Duodenal mucosa (tissue), 2 donors: ENCODE data around the gene ANKRD33B.

Experiments
- H3K27ac ChIP-seq: one replicate; pipeline ENCODE4 v1.7.0; 2013; ENCODE audit warnings: low read depth, low read length
- H3K27me3 ChIP-seq, 2 donors: one replicate each; pipeline ENCODE4 v1.7.0; 2013; ENCODE audit warnings: low read length in 2 of 2, control low read depth in 1 of 2; ENCODE audit not compliant: insufficient read depth in 2 of 2, control insufficient read depth in 1 of 2
- H3K36me3 ChIP-seq, 2 donors: one replicate each; pipeline ENCODE4 v1.7.0; 2013; ENCODE audit warnings: low read length in 2 of 2, control low read depth in 1 of 2; ENCODE audit not compliant: insufficient read depth in 2 of 2, control insufficient read depth in 1 of 2
- H3K4me1 ChIP-seq, 2 donors: one replicate each; pipeline ENCODE4 v1.7.0; 2013; ENCODE audit warnings: low read length in 2 of 2, control low read depth in 1 of 2; ENCODE audit not compliant: insufficient read depth in 2 of 2, control insufficient read depth in 1 of 2
- H3K4me3 ChIP-seq, 2 donors: one replicate each; pipeline ENCODE4 v1.7.0; 2013; ENCODE audit warnings: low read length in 2 of 2, low read depth in 1 of 2
- H3K9ac ChIP-seq, 2 donors: one replicate each; pipeline ENCODE4 v1.7.0; 2013; ENCODE audit warnings: low read length in 2 of 2, low read depth in 1 of 2
- H3K9me3 ChIP-seq, 2 donors: one replicate each; pipeline ENCODE4 v1.7.0; 2013; ENCODE audit warnings: low read length in 2 of 2, control low read depth in 1 of 2; ENCODE audit not compliant: control insufficient read depth in 1 of 2

Gene ANKRD33B

DNA sequence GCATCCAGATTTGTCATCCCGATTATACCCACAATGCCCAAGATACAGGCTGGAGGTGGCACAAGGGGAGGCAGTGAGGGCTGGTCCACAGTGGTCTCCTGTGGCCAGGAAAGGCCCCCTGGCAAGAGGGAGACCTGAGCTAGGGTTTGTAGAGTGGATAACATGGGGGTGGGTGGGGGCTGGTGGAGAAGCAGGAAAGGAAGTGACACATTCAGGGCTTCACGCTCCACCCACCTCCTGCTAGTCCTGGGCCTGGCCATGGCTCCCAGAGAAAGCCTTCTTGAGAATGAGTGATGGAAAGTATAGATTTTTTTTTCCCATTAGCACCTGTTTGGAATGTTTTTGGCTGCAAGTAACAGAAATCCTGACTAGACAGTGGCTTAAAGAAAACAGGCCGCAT, 81.3 kb downstream of the ANKRD33B start:
- no peaks in the 10 kb centered on the region for H3K9me3 ChIP-seq
- no peak overlapping the region for H3K27ac ChIP-seq

DNA sequence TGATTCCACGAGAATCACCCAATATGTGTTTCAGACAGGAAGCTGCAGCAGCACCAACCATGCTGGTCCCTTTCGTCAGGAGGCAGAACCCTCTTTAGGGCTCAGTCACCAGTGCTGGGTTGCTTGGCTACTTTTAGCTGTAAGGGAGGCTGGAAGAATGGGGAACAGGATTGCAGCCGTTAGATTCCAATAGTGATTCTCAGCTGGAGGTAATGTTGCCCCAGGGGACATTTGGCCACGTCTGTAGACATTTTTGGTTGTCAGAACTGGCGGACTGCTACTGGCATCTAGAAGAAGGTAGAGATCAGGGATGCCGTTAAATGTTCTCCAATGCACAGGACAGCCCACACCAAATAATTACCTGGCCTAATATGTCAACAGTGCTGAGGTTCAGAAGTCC, 81.8 kb downstream of the ANKRD33B start:
- H3K9me3 ChIP-seq, result no peaks in the 10 kb centered on the region
- H3K36me3 ChIP-seq, result no peaks in the 10 kb centered on the region
- no peaks in the 10 kb centered on the region for H3K4me1 ChIP-seq
- no peaks in the 10 kb centered on the region for H3K27me3 ChIP-seq
- H3K9ac ChIP-seq, result no peak overlapping the region
- no peak overlapping the region for H3K27ac ChIP-seq
- H3K4me3 ChIP-seq, result no peak overlapping the region

More for the DNA sequence above, 81.3 kb downstream of the ANKRD33B start:
- Histone ChIP-seq H3K9ac (no peak overlapping the region), H3K27me3 (no peaks in the 10 kb centered on the region), H3K4me1 (no peaks in the 10 kb centered on the region), H3K36me3 (no peaks in the 10 kb centered on the region), H3K4me3 (no peak overlapping the region)

DNA sequence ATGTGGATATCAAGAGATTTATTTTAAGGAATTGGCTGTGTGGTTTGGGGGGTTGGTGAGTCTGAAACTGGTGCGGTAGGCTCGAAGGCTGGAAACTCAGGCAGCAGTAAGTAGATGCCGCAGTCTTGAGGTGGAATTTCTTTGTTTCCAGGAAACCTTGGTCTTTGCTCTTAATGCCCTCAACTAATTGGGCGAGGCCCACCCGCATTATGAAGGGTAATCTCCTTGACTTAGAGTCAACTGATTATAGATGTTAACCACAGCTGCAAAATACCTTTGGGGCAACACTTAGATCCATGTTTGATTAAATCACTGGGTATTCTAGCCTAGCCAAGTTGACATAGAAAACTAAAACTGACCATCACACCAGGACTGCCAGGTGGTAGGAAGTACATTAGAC, 83.8 kb downstream of the ANKRD33B start:
- Histone ChIP-seq H3K27me3 (no peaks in the 10 kb centered on the region), H3K27ac (no peak overlapping the region), H3K9me3 (no peaks in the 10 kb centered on the region), H3K36me3 (no peaks in the 10 kb centered on the region), H3K4me1 (no peaks in the 10 kb centered on the region), H3K4me3 (no peak overlapping the region), H3K9ac (no peak overlapping the region)

DNA sequence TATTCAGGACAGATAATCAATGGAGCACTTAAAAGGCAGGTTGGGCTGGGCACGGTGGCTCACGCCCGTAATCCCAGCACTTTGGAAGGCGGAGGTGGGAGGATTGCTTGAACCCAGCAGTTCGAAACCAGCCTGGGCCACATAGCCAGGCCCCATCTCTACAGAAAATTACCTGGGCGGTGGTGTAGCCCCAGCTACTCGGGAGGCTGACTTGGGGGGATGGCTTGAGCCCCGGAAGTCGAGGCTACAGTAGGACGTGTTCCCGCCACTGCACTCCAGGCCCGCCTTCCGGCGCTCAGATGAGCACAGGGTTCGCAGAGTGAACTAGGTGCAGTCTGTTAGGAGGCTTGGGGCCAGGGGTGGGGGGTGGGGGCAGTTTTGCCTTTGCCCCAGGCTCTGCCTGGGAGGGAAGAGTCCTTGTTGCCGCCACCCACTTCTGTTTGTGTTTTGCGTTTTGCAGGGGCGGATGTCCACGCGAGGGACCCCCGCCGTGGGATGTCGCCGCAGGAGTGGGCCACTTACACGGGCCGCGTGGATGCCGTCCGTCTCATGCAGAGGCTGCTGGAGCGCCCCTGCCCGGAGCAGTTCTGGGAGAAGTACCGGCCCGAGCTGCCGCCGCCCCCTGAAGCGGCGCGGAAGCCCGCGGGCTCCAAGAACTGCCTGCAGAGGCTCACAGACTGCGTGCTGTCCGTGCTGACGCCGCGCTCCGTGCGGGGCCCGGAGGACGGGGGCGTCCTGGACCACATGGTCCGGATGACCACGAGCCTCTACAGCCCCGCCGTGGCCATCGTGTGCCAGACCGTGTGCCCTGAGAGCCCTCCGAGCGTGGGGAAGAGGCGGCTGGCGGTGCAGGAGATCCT, 85.2 kb downstream of the ANKRD33B start:
- no peak overlapping the region for H3K9ac ChIP-seq

DNA sequence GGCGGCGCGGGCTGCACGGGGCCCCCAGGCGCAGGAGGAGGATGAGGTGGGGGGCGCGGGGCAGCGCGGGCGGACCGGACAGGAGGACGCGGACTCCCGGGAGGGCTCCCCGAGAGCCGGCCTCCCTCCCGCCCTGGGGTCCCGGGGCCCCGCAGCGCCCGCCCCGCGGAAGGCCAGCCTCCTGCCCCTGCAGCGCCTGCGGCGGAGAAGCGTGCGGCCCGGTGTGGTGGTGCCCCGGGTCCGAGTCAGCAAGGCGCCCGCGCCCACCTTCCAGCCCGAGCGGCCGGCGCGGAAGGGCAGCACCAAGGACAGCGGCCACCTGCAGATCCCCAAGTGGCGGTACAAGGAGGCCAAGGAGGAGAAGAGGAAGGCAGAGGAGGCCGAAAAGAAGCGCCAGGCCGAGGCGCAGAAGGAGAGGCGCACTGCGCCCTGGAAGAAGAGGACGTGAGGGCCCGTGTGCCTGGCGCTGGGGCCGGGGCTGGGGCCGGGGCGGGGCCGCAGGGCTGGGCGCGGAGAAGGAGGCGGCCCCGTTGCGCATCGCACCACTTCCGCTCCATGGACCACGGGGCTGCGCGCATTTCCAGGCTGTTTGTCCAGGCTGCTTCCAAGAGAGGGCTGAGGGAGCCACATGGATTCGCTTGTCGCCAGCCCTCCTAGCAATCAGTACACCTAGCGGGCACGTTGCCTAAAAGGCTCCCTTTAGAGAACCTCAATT, 86.0 kb downstream of the ANKRD33B start:
- Histone ChIP-seq H3K36me3 (no peaks in the 10 kb centered on the region), H3K27ac (no peak overlapping the region), H3K27me3 (no peaks in the 10 kb centered on the region), H3K9ac (no peak overlapping the region), H3K4me3 (no peak overlapping the region), H3K9me3 (no peaks in the 10 kb centered on the region), H3K4me1 (peaks cover 0 to 6% of the 10 kb centered on the region in 2 donors)

More for the DNA sequence above, 85.2 kb downstream of the ANKRD33B start:
- peaks cover 0 to 6% of the 10 kb centered on the region in 2 donors for H3K4me1 ChIP-seq
- H3K27me3 ChIP-seq, result no peaks in the 10 kb centered on the region
- H3K4me3 ChIP-seq, result no peak overlapping the region
- H3K27ac ChIP-seq, result no peak overlapping the region
- no peaks in the 10 kb centered on the region for H3K36me3 ChIP-seq
- H3K9me3 ChIP-seq, result no peaks in the 10 kb centered on the region

DNA sequence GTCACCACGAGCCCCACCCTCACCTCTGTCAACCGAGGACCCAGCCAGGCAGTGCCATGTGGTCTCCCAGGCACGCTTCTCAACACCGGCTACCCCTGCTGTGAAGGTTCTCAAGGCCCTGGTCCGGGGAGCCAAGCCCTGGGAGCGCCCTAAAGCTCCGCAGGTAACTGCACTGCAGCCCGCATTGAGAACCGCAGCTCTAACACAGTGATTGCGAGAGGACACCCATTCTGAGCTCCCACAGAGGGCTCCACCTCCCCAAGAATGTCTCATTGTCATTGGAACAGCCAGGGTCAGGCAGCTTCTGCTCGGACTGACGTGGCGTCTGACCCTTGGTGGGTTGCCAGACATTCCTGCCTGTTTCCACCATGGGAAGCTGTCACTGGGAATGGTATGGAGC, 88.3 kb downstream of the ANKRD33B start:
- H3K4me1 ChIP-seq, result peaks cover 0 to 6% of the 10 kb centered on the region in 2 donors
- no peaks in the 10 kb centered on the region for H3K36me3 ChIP-seq
- no peak overlapping the region for H3K27ac ChIP-seq
- no peaks in the 10 kb centered on the region for H3K9me3 ChIP-seq
- no peak overlapping the region for H3K4me3 ChIP-seq
- H3K9ac ChIP-seq, result no peak overlapping the region
- no peaks in the 10 kb centered on the region for H3K27me3 ChIP-seq

DNA sequence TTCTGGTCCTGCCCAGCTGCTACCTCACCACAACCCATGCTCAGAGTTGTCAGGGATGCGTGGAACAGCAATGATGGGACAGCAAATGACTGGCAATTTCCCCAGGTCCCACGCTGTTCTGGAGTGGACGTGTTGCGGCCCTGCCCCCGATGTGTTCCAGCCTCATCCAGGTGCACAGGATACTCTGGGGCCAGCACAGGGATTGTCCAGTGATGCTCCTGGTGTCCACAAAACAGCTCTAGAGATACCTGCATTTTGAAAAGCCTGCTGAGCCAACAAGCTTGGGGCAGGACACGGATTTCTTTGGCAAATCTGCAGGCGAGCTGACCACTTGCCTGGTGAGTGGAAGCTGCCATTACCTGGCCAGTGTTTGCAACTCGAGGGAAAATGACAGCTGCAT, 88.7 kb downstream of the ANKRD33B start:
- Histone ChIP-seq H3K4me3 (no peak overlapping the region), H3K4me1 (peaks cover 0 to 6% of the 10 kb centered on the region in 2 donors), H3K27me3 (no peaks in the 10 kb centered on the region), H3K27ac (no peak overlapping the region), H3K9me3 (no peaks in the 10 kb centered on the region), H3K36me3 (no peaks in the 10 kb centered on the region), H3K9ac (no peak overlapping the region)

DNA sequence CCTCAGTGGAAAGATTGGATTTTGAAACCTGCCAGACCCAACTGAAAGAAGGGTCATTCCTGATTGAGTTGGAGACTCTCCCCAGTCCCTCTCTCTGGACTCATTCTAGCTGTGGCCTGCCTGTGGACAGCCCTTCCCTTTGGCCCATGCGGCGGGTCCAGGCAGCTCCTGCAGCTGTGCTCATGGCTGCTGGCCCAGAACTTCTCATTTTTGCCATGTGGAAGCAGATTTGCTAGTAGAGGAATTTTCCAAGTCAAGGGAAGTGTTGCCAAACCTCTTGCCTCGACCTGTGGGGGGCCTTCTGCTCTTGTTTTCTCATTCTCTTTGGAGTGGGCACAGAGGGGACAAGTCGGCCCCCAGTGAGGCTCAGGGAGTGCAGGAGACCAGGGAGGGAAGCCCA, 89.2 kb downstream of the ANKRD33B start:
- H3K27me3 ChIP-seq, result no peaks in the 10 kb centered on the region
- no peaks in the 10 kb centered on the region for H3K36me3 ChIP-seq
- H3K4me1 ChIP-seq, result peaks cover 0 to 6% of the 10 kb centered on the region in 2 donors
- no peak overlapping the region for H3K9ac ChIP-seq
- H3K9me3 ChIP-seq, result no peaks in the 10 kb centered on the region
- H3K4me3 ChIP-seq, result no peak overlapping the region
- H3K27ac ChIP-seq, result no peak overlapping the region

DNA sequence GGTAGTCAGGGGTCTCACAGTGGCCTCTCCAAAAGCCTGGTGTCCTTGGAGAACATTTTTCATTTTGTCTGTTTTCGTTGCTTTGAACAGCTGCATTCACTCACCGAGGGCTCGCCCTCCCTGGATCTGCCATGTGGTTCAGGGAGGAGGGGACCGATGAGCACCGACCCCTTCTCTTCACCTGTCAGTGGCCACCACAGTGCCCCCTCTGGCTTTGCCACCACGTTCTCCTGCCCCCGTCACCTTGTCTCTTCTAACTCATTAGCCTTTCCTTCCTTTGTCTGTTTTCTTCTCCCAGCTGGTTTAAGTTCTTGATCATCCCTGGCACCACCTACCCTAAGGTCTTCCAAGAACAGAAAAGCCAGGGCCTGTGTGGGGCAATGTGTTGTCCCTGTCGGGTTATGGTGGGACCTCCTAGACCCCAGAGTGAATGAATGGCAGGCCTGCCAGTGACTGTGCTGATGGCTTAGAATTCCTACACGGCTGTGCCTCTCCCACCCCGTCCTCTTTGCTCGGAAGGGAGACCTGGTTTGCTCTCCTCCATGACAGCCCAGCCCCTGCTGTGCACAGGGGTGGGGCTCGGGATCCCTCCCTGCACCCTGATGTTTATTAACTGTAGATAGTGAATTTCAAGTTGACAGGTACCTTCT, 90.0 kb downstream of the ANKRD33B start:
- H3K4me3 ChIP-seq, result no peak overlapping the region
- H3K4me1 ChIP-seq, result peaks cover 0 to 6% of the 10 kb centered on the region in 2 donors
- no peak overlapping the region for H3K27ac ChIP-seq
- no peak overlapping the region for H3K9ac ChIP-seq
- no peaks in the 10 kb centered on the region for H3K27me3 ChIP-seq
- no peaks in the 10 kb centered on the region for H3K36me3 ChIP-seq
- H3K9me3 ChIP-seq, result no peaks in the 10 kb centered on the region

DNA sequence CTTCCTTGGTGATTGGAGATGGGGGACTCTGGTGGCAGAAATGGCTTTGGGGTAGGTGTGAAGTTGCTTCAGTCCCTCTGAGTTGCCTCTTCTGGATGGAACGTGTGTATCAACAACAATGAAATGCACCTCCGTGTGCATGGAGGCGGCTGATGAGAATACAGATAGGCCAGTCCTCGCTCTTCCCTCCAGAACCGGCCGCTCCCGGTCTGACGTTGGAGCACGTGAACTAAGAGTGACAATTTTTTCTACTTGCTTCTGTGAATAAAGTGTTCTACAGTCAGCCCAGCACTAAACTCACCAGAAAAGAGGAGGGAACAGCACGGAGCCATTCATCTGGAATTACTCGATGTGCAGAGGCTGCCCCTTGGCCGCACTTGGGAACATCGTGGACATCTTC, 90.7 kb downstream of the ANKRD33B start:
- H3K36me3 ChIP-seq, result no peaks in the 10 kb centered on the region
- H3K27me3 ChIP-seq, result no peaks in the 10 kb centered on the region
- no peak overlapping the region for H3K27ac ChIP-seq
- H3K9ac ChIP-seq, result no peak overlapping the region
- no peak overlapping the region for H3K4me3 ChIP-seq
- no peaks in the 10 kb centered on the region for H3K9me3 ChIP-seq
- H3K4me1 ChIP-seq, result peaks cover 0 to 6% of the 10 kb centered on the region in 2 donors
